ENCODE data around the gene PDSS2. TPM values are rescaled to one million over a fixed set of nuclear protein-coding genes. Genes with fewer than 3 reads are reported as not detected.

PDSS2 gene
- total and polyA plus RNA-seq, 9 of the 15 experiments (the other 6 are each of a cell fraction or from before 2014, with no cell fraction given), result 5.8 to 21.1 (median 12.0) TPM

DNA sequence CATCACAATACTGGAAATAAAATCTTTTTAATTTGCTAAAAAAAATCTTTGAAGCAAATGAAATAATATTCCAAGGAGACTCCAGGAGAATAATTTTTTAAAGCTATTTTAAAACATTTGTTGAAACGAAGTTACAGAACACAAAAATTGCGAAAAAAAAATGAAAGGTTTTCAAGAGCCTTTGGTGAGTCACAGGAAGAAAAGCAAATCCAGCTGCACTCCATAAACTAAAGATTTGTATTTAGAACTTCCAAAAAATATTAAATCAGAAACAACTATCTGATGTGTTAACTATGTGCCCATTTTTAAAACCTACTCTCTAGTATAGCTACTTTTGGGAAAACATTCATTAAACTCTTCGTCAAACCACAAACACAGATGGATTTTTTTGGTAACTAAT is 23.6 kb downstream of the PDSS2 start:
- 66% methylated on average over 3 of the region's 3 CpGs for WGBS (ENCODE audit: insufficient coverage, low coverage, missing lambda C conversion rate)
- Histone ChIP-seq H3K9me1 (ENCODE audit: control insufficient read depth, insufficient read depth, low read length) (no peaks in the 10 kb centered on the region), H3K27ac (ENCODE audit: extremely low read depth, low read depth, low read length) (no peak overlapping the region), H3K4me2 (ENCODE audit: insufficient read depth, low read length) (no peak overlapping the region), H2AFZ (ENCODE audit: low read depth, low read length) (no peak overlapping the region), H3K36me3 (ENCODE audit: control insufficient read depth, insufficient read depth, low read length) (0 out of 3 replicates have a peak, but pooled peaks cover 6% of the 10 kb centered on the region), H3K4me3 (no peak overlapping the region), H3K79me2 (ENCODE audit: control insufficient read depth, insufficient read depth, low read length) (no peaks in the 10 kb centered on the region), H3K9me3 (replicated peaks; ENCODE audit: control insufficient read depth, insufficient read depth, low read depth, low read length) (no peaks in the 10 kb centered on the region), H3K27me3 (ENCODE audit: control insufficient read depth in 2 of 2, insufficient read depth in 2 of 2, low read length in 2 of 2) (no peaks in the 10 kb centered on the region), H4K20me1 (replicated peaks; ENCODE audit: control insufficient read depth, insufficient read depth, low read length) (no peaks in the 10 kb centered on the region), H3K9ac (ENCODE audit: insufficient read depth in 1 of 2, low read depth in 2 of 2, low read length in 2 of 2) (no peak overlapping the region), H3K4me1 (replicated peaks in 1 of 2; ENCODE audit: control insufficient read depth in 2 of 2, insufficient read depth in 2 of 2, low read length in 2 of 2) (no peaks in the 10 kb centered on the region)
- no peak for ATAC-seq
- peak; percentile 19 for FAIRE-seq
- TF ChIP-seq MBD2 (IDR thresholded peaks at IDR 0.05; ENCODE audit: borderline replicate concordance, low read depth) (no peak), MTA3 (IDR thresholded peaks at IDR 0.05; ENCODE audit: borderline replicate concordance) (no peak), CBFA2T3 (IDR thresholded peaks at IDR 0.05) (no peak), PREB (CRISPR knock-in tag; IDR thresholded peaks at IDR 0.05) (no peak), HDGF (IDR thresholded peaks at IDR 0.05) (no peak), ZNF316 (IDR thresholded peaks at IDR 0.05) (no peak), CTCF (IDR thresholded peaks at IDR 0.05 in 2 of 3, conservative IDR thresholded peaks at IDR 0.05 in 1 of 3; ENCODE audit: insufficient read depth in 2 of 3, low read depth in 1 of 3, low read length in 3 of 3) (no peak), GATAD2A (IDR thresholded peaks at IDR 0.05) (no peak), EGR1 (conservative IDR thresholded peaks at IDR 0.05) (no peak), GATA2 (CRISPR knock-in tag; IDR thresholded peaks at IDR 0.05) (no peak)
- CTCF ChIA-PET (ENCODE audit: low intra/inter-chr PET ratio), result interaction anchor here (0.7 kb wide), 1 partner anchor 1091 kb away, joined by 3 read pairs; no protein-coding TSS in a partner anchor
- intact Hi-C loops (cut with micrococcal nuclease) (no loop called here), in situ Hi-C loops (cut with MboI) (no loop called here)
- no TSS peak for BruUV-seq (replicated peaks)
- POLR2A ChIA-PET, result interaction anchor here (1.2 to 1.3 kb wide), 2 partner anchors 18 to 24 kb away, joined by 3 to 4 read pairs; partner anchors contain the start of gene PDSS2
- no peak for DNase-seq (ENCODE audit: extremely low read depth in 1 of 4, low spot score in 3 of 4)
